ENCODE results near the gene TRAPPC2.

GRCh38 chrX:13664020-13664419, 70.4 kb downstream of the TRAPPC2 start:
- TF ChIP-seq CTCF (IDR thresholded peaks at IDR 0.05; ENCODE audit: low read depth, low read length, poor library complexity, severe bottlenecking) (no peak), EZH2phosphoT487 (IDR thresholded peaks at IDR 0.05; ENCODE audit: borderline replicate concordance, low read length) (no peak)

Data from DOHH2 (cell line).